K562 (cell line): Measurements from ENCODE around the gene NELFA. TPM values are rescaled to one million over a fixed set of nuclear protein-coding genes. Genes with fewer than 3 reads are reported as not detected.

Experiments used
- ADNP ChIP-seq: fragments of 200-800 bp; sonication (Bioruptor generic); IDR thresholded peaks from 2 replicates; pipeline ENCODE4 v1.6.1; 2016; ENCODE audit warnings: missing genetic modification characterization, missing compliant biosample characterization
- CBFA2T3 ChIP-seq: fragments of 450-650 bp; IDR thresholded peaks from 2 replicates; pipeline ENCODE4 v1.6.1; 2017
- DPF2 ChIP-seq: fragments of 450-650 bp; IDR thresholded peaks from 2 replicates; pipeline ENCODE4 v1.6.1; 2016
- FOXP1 ChIP-seq: sonication (generic); formaldehyde crosslinking; IDR thresholded peaks from 2 replicates; pipeline ENCODE4 v1.8.0; 2022; ENCODE audit warnings: mild to moderate bottlenecking, missing genetic modification reagents
- HDGF ChIP-seq: fragments of 450-650 bp; IDR thresholded peaks from 2 replicates; pipeline ENCODE4 v1.6.1; 2016
- HNRNPUL1 ChIP-seq: fragments of 200-400 bp; formaldehyde crosslinking; IDR thresholded peaks from 2 replicates; pipeline ENCODE4 v1.6.1; 2017; ENCODE audit warnings: low read length
- JUND ChIP-seq, 2 experiments: IDR thresholded peaks; 2 replicates in 1 of 2; 3 replicates in 1 of 2; pipeline ENCODE4 v1.6.1; 2011; ENCODE audit warnings: borderline replicate concordance in 2 of 2, low read depth in 2 of 2, low read length in 2 of 2, improper control_type of control experiment in 1 of 2, missing biosample characterization in 1 of 2, missing genetic modification characterization in 1 of 2, missing genetic modification reagents in 1 of 2
- L3MBTL2 ChIP-seq: fragments of 450-650 bp; IDR thresholded peaks from 2 replicates; pipeline ENCODE4 v1.6.1; 2016; ENCODE audit warnings: mild to moderate bottlenecking, moderate library complexity
- MAX ChIP-seq: sonication (generic); formaldehyde crosslinking; IDR thresholded peaks from 2 replicates; pipeline ENCODE4 v1.9.0; 2022; ENCODE audit warnings: mild to moderate bottlenecking, missing genetic modification reagents
- NONO ChIP-seq, 2 experiments: fragments of 200-400 bp in 1 of 2; fragments of 450-650 bp in 1 of 2; formaldehyde crosslinking in 1 of 2; IDR thresholded peaks; 2 replicates each; pipeline ENCODE4 v1.6.1; 2017; ENCODE audit warnings: low read depth in 2 of 2, mild to moderate bottlenecking in 2 of 2, moderate library complexity in 2 of 2, low read length in 1 of 2
- POLR3A ChIP-seq: IDR thresholded peaks from 2 replicates; pipeline ENCODE4 v1.6.1; 2011; ENCODE audit warnings: borderline replicate concordance, mild to moderate bottlenecking, moderate library complexity; ENCODE audit not compliant: insufficient read length, insufficient read depth; ENCODE audit errors: extremely low read depth
- RBM39 ChIP-seq: fragments of 200-400 bp; formaldehyde crosslinking; optimal IDR thresholded peaks from 2 replicates; pipeline ENCODE3; 2018; ENCODE audit warnings: low read depth, low read length
- SIN3A ChIP-seq, 2 experiments: fragments of 150-350 bp in 1 of 2; IDR thresholded peaks; 2 replicates each; pipeline ENCODE4 v1.6.1; 2011 to 2016; ENCODE audit warnings: borderline replicate concordance in 2 of 2, low read depth in 2 of 2, low read length in 2 of 2, mild to moderate bottlenecking in 2 of 2, moderate library complexity in 2 of 2; ENCODE audit not compliant: control insufficient read depth in 1 of 2
- TAF9B ChIP-seq: fragments of 450-650 bp; IDR thresholded peaks from 2 replicates; pipeline ENCODE4 v1.6.1; 2018; ENCODE audit warnings: mild to moderate bottlenecking; ENCODE audit not compliant: partially characterized antibody
- TBL1XR1 ChIP-seq, 2 experiments: IDR thresholded peaks; 2 replicates each; pipeline ENCODE4 v1.6.1; 2012; ENCODE audit warnings: improper control_type of control experiment in 2 of 2, low read length in 2 of 2, mild to moderate bottlenecking in 1 of 2
- TBP ChIP-seq: optimal IDR thresholded peaks from 2 replicates; pipeline ENCODE3; 2011; ENCODE audit warnings: low read depth, low read length, improper control_type of control experiment
- ZBTB1 ChIP-seq: sonication (generic); formaldehyde crosslinking; IDR thresholded peaks from 2 replicates; pipeline ENCODE4 v1.8.1; 2023; ENCODE audit warnings: missing genetic modification reagents, low read depth, mild to moderate bottlenecking, borderline replicate concordance
- ZNF282 ChIP-seq: sonication (generic); formaldehyde crosslinking; IDR thresholded peaks from 2 replicates; pipeline ENCODE4 v1.8.1; 2023; ENCODE audit warnings: missing genetic modification reagents
- ZSCAN29 ChIP-seq: fragments of 450-650 bp; IDR thresholded peaks from 2 replicates; pipeline ENCODE4 v1.6.1; 2017
- polyA plus RNA-seq, 8 experiments: library from polyadenylated mRNA; depleted of rRNA in 4 of 8; stranded (reverse) in 5 of 8; unstranded in 3 of 8; fragments of >200 nt; fragmentation: Nextera tagmentation in 2 of 8; fragmentation: Illumina TruSeq in 1 of 8; extraction: Ambion mirVana in 2 of 8; extraction: Trizol in 1 of 8; gene quantifications; 2 replicates each; pipeline versions ENCODE4 v1.2.1 to v1.2.3, GENCODE V29; 2011 to 2014; ENCODE audit warnings: inconsistent platforms in 1 of 8, missing spikeins in 1 of 8
- total RNA-seq, 7 experiments: library from RNA; depleted of rRNA in 6 of 7; stranded (reverse); fragments of >200 nt in 6 of 7; fragmentation: Illumina TruSeq in 2 of 7; extraction: Trizol in 2 of 7; gene quantifications; 2 replicates each; pipeline versions ENCODE4 v1.2.1 to v1.2.3, GENCODE V29; 2011 to 2021; ENCODE audit warnings: low replicate concordance in 1 of 7
- TF ChIP-seq, protein P1 (sequence below): fragments of 450-650 bp; IDR thresholded peaks from 2 replicates; pipeline ENCODE4 v1.6.1; 2014; ENCODE audit warnings: low read depth, mild to moderate bottlenecking, moderate library complexity, borderline replicate concordance
- TF ChIP-seq, protein P2 (sequence below), 2 experiments: fragments of 450-650 bp; conservative IDR thresholded peaks; 2 replicates each; pipeline ENCODE4 v1.6.1; 2017; ENCODE audit warnings: mild to moderate bottlenecking in 2 of 2, moderate library complexity in 2 of 2
- TF ChIP-seq, protein P3 (sequence below): fragments of 450-650 bp; IDR thresholded peaks from 2 replicates; pipeline ENCODE4 v1.6.1; 2016; ENCODE audit warnings: borderline replicate concordance

NELFA gene
- total and polyA plus RNA-seq, 9 of the 15 experiments (the other 6 are each of a cell fraction or from before 2014, with no cell fraction given), result 0.76 to 59.6 (median 14.8) TPM

DNA sequence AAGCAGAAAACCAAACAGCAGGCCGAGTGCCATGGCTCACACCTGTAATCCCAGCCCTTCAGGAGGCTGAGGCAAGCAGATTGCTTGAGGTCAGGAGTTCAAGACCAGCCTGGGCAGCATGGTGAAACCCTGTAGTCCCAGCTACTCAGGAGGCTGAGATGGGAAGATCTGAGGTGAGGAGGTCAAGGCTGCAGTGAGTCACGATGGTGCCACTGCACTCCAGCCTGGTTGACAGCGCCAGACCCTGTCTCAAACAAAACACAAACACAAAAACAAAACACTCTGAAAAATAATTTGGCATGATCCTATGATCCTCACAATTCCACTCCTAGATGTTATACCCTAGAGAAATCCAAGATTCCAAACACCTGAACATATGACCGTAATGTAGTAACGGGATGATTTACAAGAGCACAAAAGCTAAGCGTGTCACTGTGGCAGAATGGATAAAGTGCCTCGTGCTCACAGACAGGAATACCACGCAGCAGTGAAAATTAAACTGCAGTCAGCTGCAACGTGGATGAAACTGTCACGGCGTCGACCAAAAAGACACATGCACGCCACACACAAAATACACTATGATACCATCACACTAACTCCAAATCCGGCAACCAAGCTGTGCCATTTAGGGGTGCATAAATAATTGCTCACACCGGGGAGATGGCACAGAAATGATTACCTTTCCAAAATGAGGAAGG lies 1.7 kb downstream of the NELFA start (continued):
- TF ChIP-seq TAF9B (peak; percentile 27), HDGF (peak; percentile 41; the same call in 1 of the 2 replicates), ZBTB1 (CRISPR knock-in tag) (no peak), DPF2 (peak; percentile 65), L3MBTL2 (0 out of 2 replicates have a peak, but pooled peaks have one; percentile 58), NONO (IDR thresholded peaks at IDR 0.05; ENCODE audit: low read depth in 2 of 2, low read length in 1 of 2) (no peak), TBL1XR1 (IDR thresholded peaks at IDR 0.05; ENCODE audit: low read length in 2 of 2) (no peak), ZSCAN29 (no peak), MAX (CRISPR knock-in tag) (peak; percentile 75), ZNF282 (CRISPR knock-in tag) (no peak), JUND (IDR thresholded peaks at IDR 0.05; ENCODE audit: borderline replicate concordance, low read depth, low read length) (peak; percentile 70), JUND (tag; IDR thresholded peaks at IDR 0.05; ENCODE audit: borderline replicate concordance, low read depth, low read length) (no peak), POLR3A (no peak), ADNP (tag) (no peak), TBP (no peak), SIN3A (IDR thresholded peaks at IDR 0.05; ENCODE audit: borderline replicate concordance in 2 of 2, control insufficient read depth in 1 of 2, low read depth in 2 of 2, low read length in 2 of 2) (no peak; a peak in 1 of 4 replicates), FOXP1 (0 out of 2 replicates have a peak, but pooled peaks have one; percentile 37), CBFA2T3 (peak; percentile 46), HNRNPUL1 (no peak), RBM39 (no peak)
- TF ChIP-seq, protein P1, sequence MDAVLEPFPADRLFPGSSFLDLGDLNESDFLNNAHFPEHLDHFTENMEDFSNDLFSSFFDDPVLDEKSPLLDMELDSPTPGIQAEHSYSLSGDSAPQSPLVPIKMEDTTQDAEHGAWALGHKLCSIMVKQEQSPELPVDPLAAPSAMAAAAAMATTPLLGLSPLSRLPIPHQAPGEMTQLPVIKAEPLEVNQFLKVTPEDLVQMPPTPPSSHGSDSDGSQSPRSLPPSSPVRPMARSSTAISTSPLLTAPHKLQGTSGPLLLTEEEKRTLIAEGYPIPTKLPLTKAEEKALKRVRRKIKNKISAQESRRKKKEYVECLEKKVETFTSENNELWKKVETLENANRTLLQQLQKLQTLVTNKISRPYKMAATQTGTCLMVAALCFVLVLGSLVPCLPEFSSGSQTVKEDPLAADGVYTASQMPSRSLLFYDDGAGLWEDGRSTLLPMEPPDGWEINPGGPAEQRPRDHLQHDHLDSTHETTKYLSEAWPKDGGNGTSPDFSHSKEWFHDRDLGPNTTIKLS, result peak; percentile 22; the same call in 1 of the 2 replicates
- TF ChIP-seq, protein P2, sequence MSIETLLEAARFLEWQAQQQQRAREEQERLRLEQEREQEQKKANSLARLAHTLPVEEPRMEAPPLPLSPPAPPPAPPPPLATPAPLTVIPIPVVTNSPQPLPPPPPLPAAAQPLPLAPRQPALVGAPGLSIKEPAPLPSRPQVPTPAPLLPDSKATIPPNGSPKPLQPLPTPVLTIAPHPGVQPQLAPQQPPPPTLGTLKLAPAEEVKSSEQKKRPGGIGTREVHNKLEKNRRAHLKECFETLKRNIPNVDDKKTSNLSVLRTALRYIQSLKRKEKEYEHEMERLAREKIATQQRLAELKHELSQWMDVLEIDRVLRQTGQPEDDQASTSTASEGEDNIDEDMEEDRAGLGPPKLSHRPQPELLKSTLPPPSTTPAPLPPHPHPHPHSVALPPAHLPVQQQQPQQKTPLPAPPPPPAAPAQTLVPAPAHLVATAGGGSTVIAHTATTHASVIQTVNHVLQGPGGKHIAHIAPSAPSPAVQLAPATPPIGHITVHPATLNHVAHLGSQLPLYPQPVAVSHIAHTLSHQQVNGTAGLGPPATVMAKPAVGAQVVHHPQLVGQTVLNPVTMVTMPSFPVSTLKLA (conservative IDR thresholded peaks at IDR 0.05), result peak; percentile 39 to 56
- TF ChIP-seq, protein P3, sequence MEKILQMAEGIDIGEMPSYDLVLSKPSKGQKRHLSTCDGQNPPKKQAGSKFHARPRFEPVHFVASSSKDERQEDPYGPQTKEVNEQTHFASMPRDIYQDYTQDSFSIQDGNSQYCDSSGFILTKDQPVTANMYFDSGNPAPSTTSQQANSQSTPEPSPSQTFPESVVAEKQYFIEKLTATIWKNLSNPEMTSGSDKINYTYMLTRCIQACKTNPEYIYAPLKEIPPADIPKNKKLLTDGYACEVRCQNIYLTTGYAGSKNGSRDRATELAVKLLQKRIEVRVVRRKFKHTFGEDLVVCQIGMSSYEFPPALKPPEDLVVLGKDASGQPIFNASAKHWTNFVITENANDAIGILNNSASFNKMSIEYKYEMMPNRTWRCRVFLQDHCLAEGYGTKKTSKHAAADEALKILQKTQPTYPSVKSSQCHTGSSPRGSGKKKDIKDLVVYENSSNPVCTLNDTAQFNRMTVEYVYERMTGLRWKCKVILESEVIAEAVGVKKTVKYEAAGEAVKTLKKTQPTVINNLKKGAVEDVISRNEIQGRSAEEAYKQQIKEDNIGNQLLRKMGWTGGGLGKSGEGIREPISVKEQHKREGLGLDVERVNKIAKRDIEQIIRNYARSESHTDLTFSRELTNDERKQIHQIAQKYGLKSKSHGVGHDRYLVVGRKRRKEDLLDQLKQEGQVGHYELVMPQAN, result peak; percentile 8; the same call in 1 of the 2 replicates
